Endothelial cell of umbilical vein (primary cell): ENCODE measurements around the gene GSDME. TPM values are rescaled to one million over a fixed set of nuclear protein-coding genes. Genes with fewer than 3 reads are reported as not detected.
A peak's percentile ranks its signal among the peaks of the same experiment; 100 is the strongest.

Source experiments
- BruUV-seq: library from RNA; stranded (reverse); fragments of 400-500 nt; replicated peaks from 2 replicates; lab custom pipeline; 2021; lab: Mats Ljungman, UMichigan
- CTCF ChIA-PET: fragments of 300-600, 350-600 bp; sonication (Branson Sonifier 250); formaldehyde crosslinking; loops from one replicate; lab custom pipeline; 2021; ENCODE audit warnings: antibody characterized with exemption, inconsistent platforms; lab: Charles Lee
- POLR2A ChIA-PET: fragments of 300-600, 350-600 bp; sonication (Branson Sonifier 250); formaldehyde crosslinking; loops from one replicate; lab custom pipeline; 2021; ENCODE audit warnings: antibody characterized with exemption, inconsistent platforms; lab: Charles Lee
- DNase-seq: peaks from one replicate; pipeline ENCODE4 v3.0.0-alpha.2; 2011; ENCODE audit warnings: low read depth, low spot score
- FAIRE-seq: peaks from 2 replicates; lab custom pipeline; 2011; peaks lifted over from hg19 to GRCh38; lab: Jason Lieb, UNC
- H2AFZ ChIP-seq: 2 replicates; pipeline ENCODE4 v1.6.0; 2012; ENCODE audit warnings: low read depth, low read length, control low read depth, inconsistent platforms
- H3K27ac ChIP-seq: 2 replicates; pipeline ENCODE4 v1.5.1; 2011; ENCODE audit warnings: low read depth, mild to moderate bottlenecking, control low read depth, low read length, moderate library complexity; ENCODE audit not compliant: insufficient read depth
- H3K27me3 ChIP-seq, 2 experiments: 2 replicates each; pipeline versions ENCODE4 v1.6.0 to v1.6.1; 2011; ENCODE audit warnings: low read length in 2 of 2, mixed read lengths in 1 of 2; ENCODE audit not compliant: control insufficient read depth in 2 of 2, insufficient read depth in 2 of 2
- H3K36me3 ChIP-seq, 2 experiments: 2 replicates in 1 of 2; 3 replicates in 1 of 2; pipeline ENCODE4 v1.5.1; 2011; ENCODE audit warnings: low read length in 2 of 2, mild to moderate bottlenecking in 1 of 2, moderate library complexity in 1 of 2; ENCODE audit not compliant: control insufficient read depth in 2 of 2, insufficient read depth in 2 of 2; ENCODE audit errors: extremely low read depth in 1 of 2
- H3K4me1 ChIP-seq: 3 replicates; pipeline ENCODE4 v1.5.1; 2011; ENCODE audit warnings: mild to moderate bottlenecking, low read length; ENCODE audit not compliant: control insufficient read depth, insufficient read depth; ENCODE audit errors: extremely low read depth
- H3K4me2 ChIP-seq: 2 replicates; pipeline ENCODE4 v1.6.1; 2011; ENCODE audit warnings: low read length, control low read depth, mixed read lengths; ENCODE audit not compliant: insufficient read depth
- H3K4me3 ChIP-seq, 3 experiments: fragments of 200-600 bp in 1 of 3; sonication (generic), shearing (Covaris generic) in 1 of 3; replicated peaks in 1 of 3; 2 replicates each; pipeline ENCODE4 v1.5.1; 2011 to 2016; ENCODE audit warnings: control low read depth in 3 of 3, low read length in 3 of 3, mild to moderate bottlenecking in 2 of 3, inconsistent platforms in 1 of 3, low read depth in 1 of 3, moderate library complexity in 1 of 3; ENCODE audit not compliant: insufficient read depth in 1 of 3
- H3K79me2 ChIP-seq: 2 replicates; pipeline ENCODE4 v1.6.0; 2012; ENCODE audit warnings: low read length, inconsistent platforms; ENCODE audit not compliant: control insufficient read depth, insufficient read depth
- H3K9ac ChIP-seq: replicated peaks from 2 replicates; pipeline ENCODE3; 2011; ENCODE audit warnings: low read length, control low read depth; ENCODE audit not compliant: insufficient read depth; ENCODE audit errors: extremely low read depth
- H3K9me1 ChIP-seq: replicated peaks from 3 replicates; pipeline ENCODE4 v1.6.0; 2011; ENCODE audit warnings: mild to moderate bottlenecking, low read length; ENCODE audit not compliant: control insufficient read depth, insufficient read depth; ENCODE audit errors: extremely low read depth
- H3K9me3 ChIP-seq: replicated peaks from 2 replicates; pipeline ENCODE4 v1.5.1; 2012; ENCODE audit warnings: low read length, inconsistent platforms; ENCODE audit not compliant: control insufficient read depth, insufficient read depth
- H4K20me1 ChIP-seq: replicated peaks from 2 replicates; pipeline ENCODE3; 2011; ENCODE audit warnings: mild to moderate bottlenecking, low read length; ENCODE audit not compliant: control insufficient read depth, insufficient read depth; ENCODE audit errors: extremely low read depth
- CTCF ChIP-seq, 2 donors: IDR thresholded peaks; 1 replicate in 1 of 2; 2 replicates in 1 of 2; pipeline ENCODE4 v1.5.1; 2011; ENCODE audit warnings: low read length in 2 of 2, mild to moderate bottlenecking in 2 of 2, moderate library complexity in 2 of 2, control low read depth in 1 of 2, inconsistent platforms in 1 of 2, low read depth in 1 of 2; ENCODE audit not compliant: insufficient read depth in 1 of 2; ENCODE audit errors: extremely low read depth in 1 of 2
- FOS ChIP-seq: IDR thresholded peaks from 2 replicates; pipeline ENCODE4 v1.6.1; 2011; ENCODE audit warnings: mild to moderate bottlenecking, low read length, moderate library complexity, borderline replicate concordance; ENCODE audit not compliant: insufficient read depth
- GATA2 ChIP-seq: IDR thresholded peaks from 2 replicates; pipeline ENCODE4 v1.7.0; 2011; ENCODE audit warnings: low read depth, mild to moderate bottlenecking, moderate library complexity, mixed read lengths, low read length; ENCODE audit not compliant: insufficient read length, insufficient read depth
- MYC ChIP-seq: IDR thresholded peaks from one replicate; pipeline ENCODE4 v1.6.1; 2011; ENCODE audit warnings: mild to moderate bottlenecking, low read depth, low read length
- dilution Hi-C: fragments of 300-500 bp; cut with MboI; formaldehyde crosslinking; loops from one replicate; pipeline ENCODE4 v1.15.0; 2019; ENCODE audit warnings: low sequenced_read_pairs; ENCODE audit not compliant: extremely low pct_ligation_motif_present
- intact Hi-C: fragments of 100-400 bp; cut with micrococcal nuclease; formaldehyde crosslinking; loops from one replicate; pipeline ENCODE4 v1.10.0; 2022
- polyA plus RNA-seq, 4 experiments: library from polyadenylated mRNA; depleted of rRNA in 3 of 4; stranded (reverse) in 3 of 4; unstranded in 1 of 4; fragments of >200 nt; gene quantifications; 2 replicates each; pipeline versions ENCODE4 v1.2.1 to v1.2.3, GENCODE V29; 2011 to 2012; ENCODE audit warnings: missing spikeins in 1 of 4
- total RNA-seq: library from RNA; stranded (reverse); gene quantifications from 2 replicates; pipeline ENCODE4 v1.2.3, GENCODE V29; 2021
- TF ChIP-seq, protein P1 (sequence below): IDR thresholded peaks from 2 replicates; pipeline ENCODE4 v1.6.1; 2011; ENCODE audit not compliant: insufficient read depth, insufficient read length

GSDME gene
- total and polyA plus RNA-seq, 2 donors (not counting 3 experiments of a cell fraction or from before 2014, with no cell fraction given): 21.1 to 23.4 TPM

DNA sequence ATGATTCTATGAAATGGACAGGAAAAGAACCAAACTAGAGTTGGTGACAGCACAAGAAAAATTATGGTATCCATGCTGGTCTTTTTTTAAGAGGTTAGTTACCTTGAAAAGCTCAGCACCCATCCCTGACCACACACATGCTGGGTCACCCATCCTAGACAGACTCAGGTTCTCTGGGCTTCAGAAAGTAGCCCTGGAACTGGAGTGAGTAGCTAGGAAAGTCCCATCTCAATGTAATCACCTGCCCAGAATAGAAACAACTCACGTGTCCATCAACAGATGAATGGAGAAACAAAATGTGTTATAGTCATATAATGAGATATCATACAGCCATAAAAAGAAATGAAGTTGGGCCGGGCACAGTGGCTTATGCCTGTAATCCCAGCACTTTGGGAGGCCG is 37.0 kb downstream of the GSDME start:
- intact Hi-C loops: no loop called here
- CTCF ChIA-PET: no interaction called here
- H3K9me1 ChIP-seq: no peaks in the 10 kb centered on the region

More for the DNA sequence above, 37.0 kb downstream of the GSDME start:
- H3K27ac ChIP-seq: no peak overlapping the region
- H3K79me2 ChIP-seq: no peaks in the 10 kb centered on the region
- no peak overlapping the region for H2AFZ ChIP-seq
- FAIRE-seq (peak; percentile 8), DNase-seq (no peak)
- H3K9me3 ChIP-seq: no peaks in the 10 kb centered on the region
- BruUV-seq: no TSS peak
- no peaks in the 10 kb centered on the region for H3K4me1 ChIP-seq
- H3K36me3 ChIP-seq: no peaks in the 10 kb centered on the region
- POLR2A ChIA-PET: no interaction called here
- H4K20me1 ChIP-seq: no peaks in the 10 kb centered on the region
- H3K9ac ChIP-seq: no peak overlapping the region
- TF ChIP-seq CTCF (IDR thresholded peaks at IDR 0.05; ENCODE audit: extremely low read depth in 1 of 2, insufficient read depth in 1 of 2, low read depth in 1 of 2, low read length in 2 of 2) (no peak), FOS (no peak), GATA2 (no peak), MYC (no peak)
- TF ChIP-seq, protein P1, sequence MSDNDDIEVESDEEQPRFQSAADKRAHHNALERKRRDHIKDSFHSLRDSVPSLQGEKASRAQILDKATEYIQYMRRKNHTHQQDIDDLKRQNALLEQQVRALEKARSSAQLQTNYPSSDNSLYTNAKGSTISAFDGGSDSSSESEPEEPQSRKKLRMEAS: no peak
- no peak overlapping the region for H3K4me2 ChIP-seq
- no peak overlapping the region for H3K4me3 ChIP-seq
- dilution Hi-C loops: no loop called here
- no peaks in the 10 kb centered on the region for H3K27me3 ChIP-seq
